Stomach smooth muscle (tissue), 2 donors: ENCODE measurements around the gene ETV5.

ENCODE experiments used
- H3K27ac ChIP-seq: one replicate; pipeline ENCODE4 v1.7.0; 2013; ENCODE audit warnings: mild to moderate bottlenecking, low read length, inconsistent platforms
- H3K27me3 ChIP-seq, 2 donors: one replicate each; pipeline ENCODE4 v1.7.0; 2013; ENCODE audit warnings: low read length in 2 of 2; ENCODE audit not compliant: insufficient read depth in 2 of 2, control insufficient read depth in 1 of 2
- H3K36me3 ChIP-seq, 2 donors: one replicate each; pipeline ENCODE4 v1.7.0; 2013; ENCODE audit warnings: low read length in 2 of 2; ENCODE audit not compliant: control insufficient read depth in 2 of 2, insufficient read depth in 2 of 2
- H3K4me1 ChIP-seq: one replicate; pipeline ENCODE4 v1.7.0; 2013; ENCODE audit warnings: low read length; ENCODE audit not compliant: control insufficient read depth, insufficient read depth
- H3K4me3 ChIP-seq, 2 donors: one replicate each; pipeline ENCODE4 v1.7.0; 2013; ENCODE audit warnings: low read length in 2 of 2
- H3K9ac ChIP-seq, 2 donors: one replicate each; pipeline ENCODE4 v1.7.0; 2013; ENCODE audit warnings: low read length in 2 of 2, mild to moderate bottlenecking in 1 of 2
- H3K9me3 ChIP-seq, 2 donors: one replicate each; pipeline ENCODE4 v1.7.0; 2013; ENCODE audit warnings: low read length in 2 of 2; ENCODE audit not compliant: control insufficient read depth in 2 of 2
- donor health status: healthy.
- donor health status: Pancreatic carcinoma.

The ETV5 gene

DNA sequence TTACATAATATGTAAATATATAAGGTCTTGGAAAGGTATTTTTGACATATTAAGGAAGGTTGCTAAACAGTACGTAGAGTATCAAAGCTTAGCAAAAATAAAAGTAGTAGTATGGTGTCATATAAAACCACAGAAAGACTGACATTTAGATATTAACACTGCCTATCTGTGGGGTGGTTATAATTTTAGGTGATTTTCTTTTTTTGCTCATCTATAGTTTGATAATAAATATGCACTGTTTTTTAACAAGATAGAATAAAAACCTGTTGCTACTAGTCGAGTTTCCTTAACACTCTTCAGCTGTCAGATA, 40.7 kb downstream of the ETV5 start:
- H3K9me3 ChIP-seq: no peaks in the 10 kb centered on the region
- H3K9ac ChIP-seq: no peak overlapping the region
- no peak overlapping the region for H3K27ac ChIP-seq
- H3K4me3 ChIP-seq: no peak overlapping the region
- no peaks in the 10 kb centered on the region for H3K27me3 ChIP-seq
- peaks cover 0 to 4% of the 10 kb centered on the region in 2 donors for H3K36me3 ChIP-seq
- H3K4me1 ChIP-seq: no peaks in the 10 kb centered on the region

DNA sequence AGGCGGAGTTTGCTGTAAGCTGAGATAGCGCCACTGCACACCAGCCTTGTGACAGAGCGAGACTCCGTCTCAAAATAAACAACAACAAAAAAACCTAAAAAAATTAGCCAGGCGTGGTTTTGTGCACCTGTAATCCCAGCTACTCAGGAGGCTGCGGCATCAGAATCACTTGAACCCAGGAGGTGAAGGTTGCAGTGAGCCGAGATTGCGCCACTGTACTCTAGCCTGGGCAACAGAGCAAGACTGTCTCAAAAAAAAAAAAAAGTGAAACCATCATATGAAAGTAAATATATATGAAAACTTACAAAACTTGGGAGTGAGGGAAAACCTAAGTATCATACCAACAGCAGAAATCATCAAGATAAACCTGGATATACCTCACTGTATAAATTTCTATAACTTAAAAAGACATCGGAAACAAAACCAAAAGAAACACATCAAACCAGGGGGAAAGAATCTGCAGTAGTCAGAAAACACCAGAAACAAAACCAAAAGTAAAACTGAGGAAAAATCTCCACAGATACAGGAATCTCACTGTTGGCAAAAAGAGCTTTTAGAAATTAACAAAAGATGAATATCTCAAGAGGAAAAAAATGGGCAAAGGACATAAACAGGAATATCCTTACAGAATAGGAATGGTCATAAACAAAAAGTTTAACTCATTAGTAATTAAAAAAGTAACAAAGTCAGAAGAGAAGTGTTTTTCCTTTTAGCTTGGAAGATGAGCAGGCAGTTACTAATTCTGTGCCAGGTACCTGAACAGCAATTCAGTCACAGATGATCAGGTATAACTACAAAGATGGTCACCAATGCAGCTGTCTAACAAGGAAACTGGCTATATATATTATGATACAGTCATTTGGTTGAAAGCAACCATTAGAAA, 41.3 kb downstream of the ETV5 start:
- Histone ChIP-seq H3K4me1 (no peaks in the 10 kb centered on the region), H3K9ac (no peak overlapping the region), H3K36me3 (peaks cover 0 to 4% of the 10 kb centered on the region in 2 donors), H3K27ac (no peak overlapping the region), H3K9me3 (no peaks in the 10 kb centered on the region), H3K4me3 (no peak overlapping the region), H3K27me3 (no peaks in the 10 kb centered on the region)

GRCh38 chr3:186060222-186060621, 48.7 kb downstream of the ETV5 start:
- Histone ChIP-seq H3K27me3 (no peaks in the 10 kb centered on the region), H3K36me3 (peaks cover 4 to 6% of the 10 kb centered on the region in 2 donors), H3K27ac (no peak overlapping the region), H3K4me3 (no peak overlapping the region), H3K9ac (no peak overlapping the region), H3K9me3 (no peaks in the 10 kb centered on the region), H3K4me1 (no peaks in the 10 kb centered on the region)

DNA sequence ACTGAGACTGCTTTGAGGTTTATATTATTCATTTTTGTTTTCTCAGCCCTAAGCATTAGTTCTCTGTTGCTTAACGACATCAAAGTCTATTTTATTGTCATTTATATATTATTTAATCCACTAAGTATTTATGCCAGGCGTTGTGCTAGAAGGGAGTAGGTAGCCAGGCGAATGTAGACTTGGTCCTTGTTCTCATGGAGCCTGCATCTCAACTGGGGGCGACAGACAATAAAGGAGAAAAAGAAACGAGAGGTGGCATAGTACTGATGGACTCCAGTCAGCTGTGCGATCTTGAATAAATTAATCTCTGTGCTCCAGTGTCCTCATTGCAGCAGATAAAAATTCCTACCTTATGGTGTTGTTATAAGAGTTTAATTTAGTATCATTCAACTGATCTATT, 49.7 kb downstream of the ETV5 start:
- no peaks in the 10 kb centered on the region for H3K4me1 ChIP-seq
- no peaks in the 10 kb centered on the region for H3K9me3 ChIP-seq
- H3K4me3 ChIP-seq: no peak overlapping the region
- H3K36me3 ChIP-seq: peaks cover 4 to 6% of the 10 kb centered on the region in 2 donors
- no peak overlapping the region for H3K9ac ChIP-seq
- H3K27ac ChIP-seq: no peak overlapping the region
- no peaks in the 10 kb centered on the region for H3K27me3 ChIP-seq

DNA sequence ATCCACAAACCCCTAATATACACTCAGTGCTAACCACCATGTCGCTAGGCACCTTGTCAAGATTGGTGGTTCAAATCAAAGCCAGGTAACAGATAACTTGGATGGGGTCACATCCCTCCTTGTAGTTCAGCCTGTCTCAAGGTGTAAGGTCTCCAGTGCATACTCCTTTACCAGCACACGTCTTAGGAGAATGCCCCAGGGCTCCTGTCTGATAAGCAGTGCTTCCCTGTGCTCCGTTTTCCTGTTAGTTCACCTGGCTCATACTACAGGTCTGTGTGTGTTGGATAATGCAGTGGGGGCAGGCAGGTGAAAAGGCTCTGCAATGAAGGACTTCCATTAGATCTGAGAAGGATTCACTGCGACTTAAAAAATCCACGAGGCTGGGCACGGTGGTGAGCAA, 50.7 kb downstream of the ETV5 start:
- no peak overlapping the region for H3K4me3 ChIP-seq
- H3K9ac ChIP-seq: no peak overlapping the region
- H3K27me3 ChIP-seq: no peaks in the 10 kb centered on the region
- no peaks in the 10 kb centered on the region for H3K4me1 ChIP-seq
- peaks cover 2 to 6% of the 10 kb centered on the region in 2 donors for H3K36me3 ChIP-seq
- H3K9me3 ChIP-seq: no peaks in the 10 kb centered on the region
- H3K27ac ChIP-seq: no peak overlapping the region

- no peaks in the 10 kb centered on the region for H3K9me3 ChIP-seq
- H3K27me3 ChIP-seq: no peaks in the 10 kb centered on the region
- H3K9ac ChIP-seq: no peak overlapping the region
- no peak overlapping the region for H3K4me3 ChIP-seq
- H3K27ac ChIP-seq: no peak overlapping the region
- peaks cover 2 to 6% of the 10 kb centered on the region in 2 donors for H3K36me3 ChIP-seq
- H3K4me1 ChIP-seq: no peaks in the 10 kb centered on the region
Observed at GRCh38 chr3:186057594-186057993, 51.3 kb downstream of the ETV5 start.

- peaks cover 10 to 11% of the 10 kb centered on the region in 2 donors for H3K36me3 ChIP-seq
- no peaks in the 10 kb centered on the region for H3K4me1 ChIP-seq
- no peaks in the 10 kb centered on the region for H3K9me3 ChIP-seq
- H3K27me3 ChIP-seq: no peaks in the 10 kb centered on the region
- no peak overlapping the region for H3K27ac ChIP-seq
- no peak overlapping the region for H3K4me3 ChIP-seq
- H3K9ac ChIP-seq: no peak overlapping the region
Observed at GRCh38 chr3:186054792-186055352, 54.0 kb downstream of the ETV5 start.

GRCh38 chr3:186053954-186054791, 54.7 kb downstream of the ETV5 start:
- no peak overlapping the region for H3K27ac ChIP-seq
- no peak overlapping the region for H3K4me3 ChIP-seq
- no peak overlapping the region for H3K9ac ChIP-seq
- H3K4me1 ChIP-seq: no peaks in the 10 kb centered on the region
- H3K9me3 ChIP-seq: no peaks in the 10 kb centered on the region
- peaks cover 8 to 13% of the 10 kb centered on the region in 2 donors for H3K36me3 ChIP-seq
- no peaks in the 10 kb centered on the region for H3K27me3 ChIP-seq

DNA sequence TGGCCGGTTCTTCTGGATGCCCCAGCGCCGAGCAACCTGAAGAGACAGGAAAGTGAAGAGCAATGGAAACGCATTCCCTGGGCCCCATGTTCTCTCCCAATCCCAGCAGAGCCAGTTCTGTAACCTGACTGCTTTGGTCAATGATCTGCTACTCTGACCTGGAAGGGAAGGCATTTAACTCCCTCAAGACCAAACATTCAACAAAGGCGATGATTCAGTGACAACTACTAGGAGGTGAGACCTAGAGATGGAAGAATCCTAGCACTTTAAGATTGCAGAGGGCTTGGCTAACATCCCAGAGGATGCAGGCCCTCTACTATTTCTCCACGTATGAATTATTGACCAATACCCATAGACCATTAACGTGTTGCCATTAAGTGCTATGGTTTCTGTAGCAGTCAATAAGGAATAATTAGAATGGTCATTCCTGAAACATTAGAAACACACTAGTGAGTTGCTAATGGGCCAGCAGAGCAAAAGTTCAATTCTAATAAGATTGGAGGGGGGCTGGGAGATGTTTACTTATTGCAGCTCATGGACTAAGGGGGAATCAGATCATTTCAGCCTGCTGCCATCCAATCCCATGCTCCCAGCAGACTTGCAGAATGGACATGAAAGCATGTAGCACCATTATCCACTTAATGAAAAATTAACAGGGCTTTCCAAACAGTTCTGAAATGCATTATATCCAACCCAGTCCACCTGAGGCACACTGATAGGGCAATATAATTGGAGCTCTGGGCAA, 56.6 kb downstream of the ETV5 start:
- Histone ChIP-seq H3K36me3 (peaks cover 10 to 19% of the 10 kb centered on the region in 2 donors), H3K27me3 (no peaks in the 10 kb centered on the region), H3K9ac (no peak overlapping the region), H3K4me1 (no peaks in the 10 kb centered on the region), H3K27ac (no peak overlapping the region), H3K4me3 (no peak overlapping the region), H3K9me3 (no peaks in the 10 kb centered on the region)

DNA sequence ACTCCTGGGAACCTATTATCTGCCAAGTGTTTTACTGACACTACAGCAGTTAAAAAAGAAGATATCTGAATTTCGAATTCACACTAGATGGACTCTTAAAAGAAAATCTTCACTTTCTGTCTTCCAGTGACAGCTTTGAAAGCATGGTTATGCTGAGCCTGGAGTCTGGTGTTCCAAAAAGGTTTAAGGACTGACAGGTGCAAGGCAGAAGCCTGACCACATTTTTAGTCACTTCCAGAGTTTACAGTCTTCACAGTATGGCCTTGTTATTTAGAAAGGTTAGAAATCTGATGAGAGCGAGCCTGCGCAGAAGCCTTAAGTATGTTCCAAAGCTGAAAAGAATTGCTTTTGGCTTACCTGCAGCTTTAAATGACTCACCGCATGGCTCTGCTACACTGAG, 59.9 kb downstream of the ETV5 start:
- no peak overlapping the region for H3K4me3 ChIP-seq
- H3K36me3 ChIP-seq: peaks cover 7 to 19% of the 10 kb centered on the region in 2 donors
- H3K9me3 ChIP-seq: no peaks in the 10 kb centered on the region
- H3K4me1 ChIP-seq: peaks cover 4% of the 10 kb centered on the region
- no peak overlapping the region for H3K9ac ChIP-seq
- no peaks in the 10 kb centered on the region for H3K27me3 ChIP-seq
- H3K27ac ChIP-seq: no peak overlapping the region
